Hematopoietic multipotent progenitor cell treated with erythropoietin and hydrocortisone succinate and interleukin-3 and kit ligand, for 17 days (in vitro differentiated cells): ENCODE data around the gene OR51M1.
A peak's percentile ranks its signal among the peaks of the same experiment; 100 is the strongest.
"Not testable (repeated sequence)": the region's sequence is repeated elsewhere in the genome, so short reads cannot be mapped to it uniquely, and the experiment has no call there.

Source experiments
- DNase-seq: peaks from one replicate; pipeline ENCODE4 v3.0.0-alpha.2; 2015; ENCODE audit warnings: low spot score

Gene OR51M1, protein sequence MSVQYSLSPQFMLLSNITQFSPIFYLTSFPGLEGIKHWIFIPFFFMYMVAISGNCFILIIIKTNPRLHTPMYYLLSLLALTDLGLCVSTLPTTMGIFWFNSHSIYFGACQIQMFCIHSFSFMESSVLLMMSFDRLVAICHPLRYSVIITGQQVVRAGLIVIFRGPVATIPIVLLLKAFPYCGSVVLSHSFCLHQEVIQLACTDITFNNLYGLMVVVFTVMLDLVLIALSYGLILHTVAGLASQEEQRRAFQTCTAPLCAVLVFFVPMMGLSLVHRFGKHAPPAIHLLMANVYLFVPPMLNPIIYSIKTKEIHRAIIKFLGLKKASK

GRCh38 chr11:5383576-5383975 is at the start of gene OR51M1:
Gene OR51M1 (plus strand): TSS chr11:5383812. CDS start chr11:5389399, 5,587 bp downstream.
- DNase-seq, result no peak

- DNase-seq, result no peak
Observed at GRCh38 chr11:5335170-5335569, 48.4 kb upstream of the OR51M1 start.

- no peak for DNase-seq
Observed at GRCh38 chr11:5336331-5336730, 47.3 kb upstream of the OR51M1 start.

DNA sequence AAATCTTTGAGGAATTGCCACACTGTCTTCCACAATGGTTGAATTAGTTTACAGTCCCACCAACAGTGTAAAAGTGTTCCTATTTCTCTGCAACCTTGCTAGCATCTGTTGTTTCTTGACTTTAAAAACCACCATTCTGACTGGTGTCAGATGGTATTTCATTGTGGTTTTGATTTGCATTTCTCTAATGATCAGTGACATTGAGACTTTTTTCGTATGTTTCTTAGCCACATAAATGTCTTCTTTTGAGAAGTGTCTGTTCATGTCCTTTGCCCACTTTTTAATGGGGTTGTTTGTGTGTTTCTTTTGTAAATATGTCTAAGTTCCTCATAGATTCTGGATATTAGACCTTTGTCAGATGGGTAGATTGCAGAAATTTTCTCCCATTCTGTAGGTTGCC is 46.4 kb upstream of the OR51M1 start:
- DNase-seq, result not testable (repeated sequence)

DNA sequence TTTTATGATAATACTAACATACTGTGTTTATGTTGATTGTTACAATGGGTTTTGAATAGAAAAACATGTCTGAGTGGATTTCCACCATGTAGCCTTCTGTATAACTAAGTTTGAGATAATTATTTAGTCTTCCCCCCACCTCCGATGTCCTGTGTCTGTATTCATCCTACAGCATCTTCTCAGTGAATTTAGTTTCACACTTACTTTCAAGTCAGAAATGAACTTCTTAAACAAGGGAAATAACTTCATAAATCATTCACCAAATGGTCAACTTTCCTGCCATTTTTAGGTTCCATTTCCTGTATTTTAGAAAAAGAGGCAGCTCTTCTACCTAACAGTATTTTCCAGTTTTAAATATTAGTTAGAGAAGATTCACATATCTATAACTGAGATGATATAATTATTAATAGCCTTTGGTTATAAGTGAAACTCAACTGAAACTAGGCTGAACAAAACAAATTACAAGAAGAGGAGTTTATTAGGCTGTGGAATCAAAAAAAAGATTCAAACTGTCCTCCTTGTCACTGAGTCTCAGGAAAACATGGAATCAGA is 43.8 kb upstream of the OR51M1 start:
- DNase-seq, result no peak

DNA sequence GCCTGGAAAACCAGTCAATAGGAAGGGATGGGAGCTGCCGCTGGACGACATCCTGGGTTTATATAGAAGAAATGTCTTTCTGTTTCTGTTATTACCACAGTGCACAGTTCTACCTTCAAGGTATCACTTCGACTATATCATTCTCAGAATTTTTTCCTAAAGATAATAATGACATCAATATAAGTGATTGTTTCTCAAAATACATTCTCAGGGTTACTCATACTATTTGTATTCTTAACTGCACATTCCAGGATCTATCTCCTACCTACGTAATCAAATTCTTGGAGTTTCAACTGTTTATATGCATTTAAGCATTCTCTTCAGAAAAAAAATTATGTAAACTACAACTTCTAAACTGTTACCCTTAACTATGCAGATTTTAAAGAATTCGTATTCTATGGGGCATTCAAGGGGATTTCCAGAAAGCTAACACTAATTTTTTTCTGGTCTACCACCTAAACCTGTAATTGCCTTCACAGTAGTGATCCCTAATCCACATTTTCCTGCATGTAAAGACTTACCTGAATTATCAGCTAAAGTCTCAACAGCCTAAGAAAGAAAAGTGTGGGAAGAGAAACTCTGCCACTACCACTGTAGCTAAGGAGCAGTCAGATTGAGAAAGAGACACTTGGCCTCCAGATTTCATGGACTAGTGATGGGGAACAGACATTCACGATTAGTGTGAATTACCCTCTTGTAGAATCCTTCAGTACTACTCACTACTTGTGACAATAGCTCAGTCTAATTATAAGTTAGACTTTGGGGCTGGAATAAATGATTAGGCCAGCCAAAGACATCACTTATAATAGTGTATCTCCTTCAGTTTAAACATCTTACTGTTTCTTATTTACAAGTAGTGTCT is 39.9 kb upstream of the OR51M1 start, which contains the start of gene OR51B5:
TSS of gene OR51B5 (minus strand) at position 51 of the 862 bp plus-strand sequence. CDS start at position 51, 0 bp downstream.
- DNase-seq, result no peak

GRCh38 chr11:5345831-5346230 is 37.8 kb upstream of the OR51M1 start:
- DNase-seq, result no peak

GRCh38 chr11:5348551-5349194 is 34.9 kb upstream of the OR51M1 start:
- peak; percentile 51 for DNase-seq

GRCh38 chr11:5349550-5349949 is 34.1 kb upstream of the OR51M1 start:
- no peak for DNase-seq

DNA sequence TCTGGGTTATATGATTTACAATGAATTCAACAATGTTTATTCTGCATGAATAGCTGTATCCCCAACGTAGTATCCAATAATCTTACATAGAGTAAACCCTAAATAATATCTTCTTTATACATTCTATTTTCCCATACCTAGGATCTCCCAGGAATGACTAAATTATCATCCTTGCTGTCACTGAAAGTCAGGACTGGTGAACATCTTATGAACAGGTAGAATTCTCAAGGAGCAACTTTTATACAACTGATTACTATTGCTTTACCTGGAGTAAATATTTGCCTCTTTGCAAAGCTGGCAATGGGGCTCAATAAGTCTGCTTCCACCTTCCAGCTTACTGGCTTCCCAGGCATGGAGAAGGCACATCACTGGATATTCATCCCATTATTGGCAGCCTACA is 32.4 kb upstream of the OR51M1 start, which contains the start of gene OR51B6:
TSS of gene OR51B6 (plus strand) at position 301 of the 400 bp plus-strand sequence. CDS start at position 301, 0 bp downstream.
- DNase-seq, result no peak

DNA sequence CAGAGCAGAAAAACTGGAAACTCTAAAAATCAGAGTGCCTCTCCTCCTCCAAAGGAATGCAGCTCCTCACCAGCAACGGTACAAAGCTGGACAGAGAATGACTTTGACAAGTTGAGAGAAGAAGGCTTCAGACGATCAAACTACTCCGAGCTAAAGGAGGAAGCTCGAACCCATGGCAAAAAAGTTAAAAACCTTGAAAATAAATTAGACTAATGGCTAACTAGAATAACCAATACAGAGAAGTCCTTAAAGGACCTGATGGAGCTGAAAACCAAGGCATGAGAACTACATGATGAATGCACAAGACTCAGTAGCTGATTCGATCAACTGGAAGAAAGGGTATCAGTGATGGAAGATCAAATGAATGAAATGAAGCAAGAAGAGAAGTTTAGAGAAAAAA is 27.6 kb upstream of the OR51M1 start:
- not testable (repeated sequence) for DNase-seq

GRCh38 chr11:5362017-5362625 is 21.5 kb upstream of the OR51M1 start:
- no peak for DNase-seq

- DNase-seq, result no peak
Observed at GRCh38 chr11:5363679-5364078, 19.9 kb upstream of the OR51M1 start.

DNA sequence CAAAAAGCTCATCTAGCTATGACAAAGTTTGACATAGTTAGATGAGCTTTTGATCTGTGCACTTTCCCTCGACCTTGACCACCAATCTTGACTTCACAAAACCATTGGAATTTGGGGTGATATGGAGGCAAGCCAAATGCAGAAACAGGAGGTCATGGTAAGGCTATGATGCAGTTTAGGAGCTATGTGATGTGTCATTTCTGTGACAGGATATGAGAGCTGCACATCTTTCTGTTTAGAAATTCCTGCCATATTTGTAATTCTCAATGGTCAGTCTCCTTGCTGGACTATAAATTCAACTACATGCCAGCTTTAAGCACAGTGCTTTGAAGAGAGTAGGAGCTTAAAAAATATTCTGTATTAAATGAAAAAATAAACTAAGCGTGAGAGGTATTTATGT is 19.4 kb upstream of the OR51M1 start:
- no peak for DNase-seq

- DNase-seq, result not testable (repeated sequence)
Observed at GRCh38 chr11:5366365-5366764, 17.2 kb upstream of the OR51M1 start.

DNA sequence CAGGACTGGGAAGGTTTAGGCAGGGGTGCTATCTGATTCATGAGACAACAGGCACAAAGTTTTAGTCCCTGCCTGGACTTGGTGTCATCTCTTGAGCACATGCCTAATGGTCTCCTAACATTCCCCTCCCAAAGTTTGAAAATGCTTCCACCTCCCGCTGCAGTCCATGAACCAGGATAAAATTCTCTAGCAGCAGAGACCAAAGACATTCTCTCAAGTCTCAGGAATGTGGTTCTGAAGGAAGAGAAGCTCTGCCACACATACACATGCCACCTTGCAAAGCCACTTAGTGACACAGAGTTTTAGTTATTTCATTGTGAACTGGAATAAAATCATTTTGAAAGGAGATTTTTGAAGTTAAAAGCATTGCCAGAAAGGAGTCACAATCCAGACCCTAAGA is 16.8 kb upstream of the OR51M1 start:
- no peak for DNase-seq

DNA sequence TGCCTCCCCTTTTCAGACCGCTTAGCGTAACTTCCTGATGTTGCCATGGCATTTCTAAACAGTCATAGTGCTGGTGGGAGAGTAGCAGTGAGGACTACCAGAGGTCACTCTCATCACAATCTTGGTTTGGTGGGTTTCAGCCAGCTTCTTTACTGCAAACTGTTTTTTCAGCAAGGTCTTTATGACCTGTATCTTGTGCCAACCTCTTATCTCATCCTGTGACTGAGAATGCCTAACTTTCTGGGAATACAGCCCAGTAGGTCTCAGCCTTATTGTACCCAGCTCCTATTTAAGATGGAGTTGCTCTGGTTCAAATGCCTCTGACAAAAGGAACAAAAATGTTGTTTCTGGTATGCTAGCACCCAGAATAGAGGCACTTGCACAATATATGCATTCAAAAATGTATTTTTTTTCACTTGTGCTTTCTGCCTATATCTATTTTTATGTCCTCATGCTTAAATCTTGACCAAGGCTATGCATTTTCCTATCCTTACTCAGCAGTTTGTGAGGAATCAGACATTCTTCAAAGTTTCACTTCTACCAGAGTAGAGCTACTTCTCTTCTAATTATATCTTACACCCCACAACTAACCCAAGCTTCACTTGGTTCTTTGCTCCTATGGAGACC is 16.1 kb upstream of the OR51M1 start:
- DNase-seq, result no peak

DNA sequence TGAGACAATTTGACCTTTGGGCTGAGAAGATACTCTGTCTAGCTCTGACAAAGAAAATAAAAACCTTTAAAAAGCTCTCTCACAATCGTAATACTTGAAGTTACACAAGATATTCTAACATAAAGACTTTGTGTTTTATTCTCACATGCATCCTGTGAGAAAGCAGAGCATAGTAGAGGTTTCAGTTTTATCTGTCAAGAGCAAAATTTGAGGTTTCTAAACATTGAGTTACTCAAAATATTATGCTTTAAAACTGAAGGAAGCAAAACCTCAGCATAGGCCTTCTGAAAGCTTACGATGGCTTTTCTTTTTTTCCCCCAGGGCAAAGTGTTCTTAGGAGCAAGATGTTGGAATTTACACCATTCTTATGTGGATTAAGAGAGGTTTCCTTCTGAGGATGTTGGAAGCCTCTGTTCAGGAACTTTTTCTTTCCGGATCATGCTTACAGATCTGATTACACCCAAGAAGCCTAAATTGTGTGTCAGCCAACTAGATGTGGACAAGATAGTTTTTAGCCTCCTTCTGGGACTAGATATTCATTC is 15.0 kb upstream of the OR51M1 start:
- DNase-seq, result peak; percentile 11

DNA sequence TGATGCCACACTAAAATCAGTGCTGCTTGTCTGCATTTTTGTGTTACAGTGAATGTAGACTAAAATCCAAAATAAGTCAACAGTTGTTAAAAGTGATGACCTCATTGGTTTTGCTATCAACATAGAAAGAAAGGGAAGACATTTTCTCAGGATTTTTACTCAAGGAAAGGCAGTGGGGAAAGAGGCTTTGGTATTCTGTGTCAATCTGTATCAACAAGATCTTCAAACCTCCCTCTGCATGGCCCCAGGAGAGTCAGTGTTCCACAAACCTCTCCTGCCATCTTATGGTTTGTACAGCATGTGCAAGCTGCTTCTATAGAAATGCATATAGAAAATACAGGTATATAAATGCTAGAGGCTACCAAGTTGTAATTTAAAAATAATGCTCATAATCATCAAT is 13.8 kb upstream of the OR51M1 start:
- peak; percentile 85 for DNase-seq

- DNase-seq, result peak; percentile 86
Observed at GRCh38 chr11:5380740-5381342, 2.8 kb upstream of the OR51M1 start.

DNA sequence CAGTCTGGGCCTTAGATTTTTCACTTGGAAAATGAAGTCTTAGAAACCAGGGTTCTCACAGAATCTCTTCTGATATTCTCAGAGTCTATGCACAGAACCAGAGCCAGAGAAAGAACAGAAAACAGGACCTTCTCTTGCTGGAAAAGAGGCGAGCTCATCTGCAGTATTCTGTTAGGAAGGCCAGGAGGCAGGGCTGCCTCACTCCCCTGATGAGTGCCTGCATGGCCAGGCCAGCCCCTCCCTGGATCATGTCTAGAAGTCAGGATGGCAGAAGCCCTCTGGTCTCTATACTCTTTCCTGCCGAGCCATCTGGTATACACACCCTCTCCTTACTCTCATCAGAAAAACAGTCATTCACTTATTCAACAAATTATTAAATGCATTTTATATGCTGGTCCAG is 723 bp downstream of the OR51M1 start:
- no peak for DNase-seq
